Measurements from ENCODE around the gene BCAS3.

DNA sequence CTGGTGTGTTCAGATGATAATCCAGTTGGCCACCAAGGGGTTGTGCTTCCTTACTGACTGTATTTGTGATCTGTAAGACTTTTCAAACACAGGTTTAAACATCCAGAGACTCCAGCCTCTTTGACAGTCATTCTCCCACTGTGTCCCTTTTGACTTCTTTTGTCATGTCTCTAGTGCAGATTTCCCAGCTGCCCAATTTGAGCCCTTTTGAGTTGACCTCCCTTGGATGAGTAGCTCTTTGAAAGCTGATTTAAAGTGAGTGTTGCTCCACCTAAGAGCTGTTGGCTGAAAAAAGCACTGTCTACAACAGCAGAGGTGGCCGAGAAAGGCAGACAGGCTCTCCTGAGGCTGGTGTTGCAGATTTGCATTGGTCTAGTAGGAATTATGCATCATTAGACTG lies 533.6 kb downstream of the BCAS3 start:
- TF ChIP-seq, protein P1, sequence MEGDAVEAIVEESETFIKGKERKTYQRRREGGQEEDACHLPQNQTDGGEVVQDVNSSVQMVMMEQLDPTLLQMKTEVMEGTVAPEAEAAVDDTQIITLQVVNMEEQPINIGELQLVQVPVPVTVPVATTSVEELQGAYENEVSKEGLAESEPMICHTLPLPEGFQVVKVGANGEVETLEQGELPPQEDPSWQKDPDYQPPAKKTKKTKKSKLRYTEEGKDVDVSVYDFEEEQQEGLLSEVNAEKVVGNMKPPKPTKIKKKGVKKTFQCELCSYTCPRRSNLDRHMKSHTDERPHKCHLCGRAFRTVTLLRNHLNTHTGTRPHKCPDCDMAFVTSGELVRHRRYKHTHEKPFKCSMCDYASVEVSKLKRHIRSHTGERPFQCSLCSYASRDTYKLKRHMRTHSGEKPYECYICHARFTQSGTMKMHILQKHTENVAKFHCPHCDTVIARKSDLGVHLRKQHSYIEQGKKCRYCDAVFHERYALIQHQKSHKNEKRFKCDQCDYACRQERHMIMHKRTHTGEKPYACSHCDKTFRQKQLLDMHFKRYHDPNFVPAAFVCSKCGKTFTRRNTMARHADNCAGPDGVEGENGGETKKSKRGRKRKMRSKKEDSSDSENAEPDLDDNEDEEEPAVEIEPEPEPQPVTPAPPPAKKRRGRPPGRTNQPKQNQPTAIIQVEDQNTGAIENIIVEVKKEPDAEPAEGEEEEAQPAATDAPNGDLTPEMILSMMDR (IDR thresholded peaks at IDR 0.05 in 4 of 5, conservative IDR thresholded peaks at IDR 0.05 in 1 of 5) = no peak
- TF ChIP-seq POLR2A (IDR thresholded peaks at IDR 0.05) = no peak
